GM12891 (cell line): Measurements from ENCODE around the gene GRM7.

ENCODE experiments used
- DNase-seq: peaks from one replicate; pipeline ENCODE4 v3.0.0; 2011; ENCODE audit warnings: low spot score; ENCODE audit not compliant: insufficient read length
- FAIRE-seq: peaks from 2 replicates; lab custom pipeline; 2011; peaks lifted over from hg19 to GRCh38; lab: Jason Lieb, UNC
- PAX5 ChIP-seq: IDR thresholded peaks from 2 replicates; pipeline ENCODE4 v1.6.1; 2011; ENCODE audit warnings: low read length, moderate library complexity, mild to moderate bottlenecking; ENCODE audit not compliant: insufficient read depth, severe bottlenecking
- POLR2A ChIP-seq: IDR thresholded peaks from 2 replicates; pipeline ENCODE4 v1.6.1; 2011; ENCODE audit warnings: low read depth, low read length, control low read depth
- POLR2AphosphoS5 ChIP-seq: IDR thresholded peaks from 2 replicates; pipeline ENCODE4 v1.6.1; 2011; ENCODE audit warnings: low read depth, low read length, control low read depth
- POU2F2 ChIP-seq: IDR thresholded peaks from 2 replicates; pipeline ENCODE4 v1.6.1; 2011; ENCODE audit warnings: low read depth, mild to moderate bottlenecking, control low read depth, low read length, moderate library complexity
- SPI1 ChIP-seq: IDR thresholded peaks from 2 replicates; pipeline ENCODE4 v1.6.1; 2011; ENCODE audit warnings: low read depth, low read length, control low read depth
- TAF1 ChIP-seq: IDR thresholded peaks from 2 replicates; pipeline ENCODE4 v1.6.1; 2011; ENCODE audit warnings: low read depth, low read length, control low read depth

The GRM7 gene

DNA sequence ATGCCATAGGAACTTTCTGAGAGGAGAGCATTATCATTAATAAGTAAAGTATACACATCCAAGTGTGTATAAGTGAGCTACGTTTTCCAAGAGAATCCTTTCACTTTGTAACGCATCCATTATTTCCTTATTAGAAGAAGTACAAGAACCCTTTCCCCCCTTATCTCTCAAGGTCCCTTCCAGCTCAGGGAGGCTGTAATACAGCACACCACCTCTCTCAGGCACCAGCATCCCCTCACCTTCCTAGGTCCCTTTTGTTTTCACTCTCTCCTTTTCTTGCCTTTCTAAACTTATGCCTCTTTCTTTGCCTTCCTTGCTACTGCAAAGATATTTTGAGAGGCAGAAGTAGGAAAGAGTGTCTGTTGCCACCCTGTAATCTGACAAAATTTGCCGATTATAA lies 446.0 kb downstream of the GRM7 start:
- no peak for DNase-seq
- FAIRE-seq, result no peak
- TF ChIP-seq POLR2A, result no peak
- TF ChIP-seq TAF1, result no peak

DNA sequence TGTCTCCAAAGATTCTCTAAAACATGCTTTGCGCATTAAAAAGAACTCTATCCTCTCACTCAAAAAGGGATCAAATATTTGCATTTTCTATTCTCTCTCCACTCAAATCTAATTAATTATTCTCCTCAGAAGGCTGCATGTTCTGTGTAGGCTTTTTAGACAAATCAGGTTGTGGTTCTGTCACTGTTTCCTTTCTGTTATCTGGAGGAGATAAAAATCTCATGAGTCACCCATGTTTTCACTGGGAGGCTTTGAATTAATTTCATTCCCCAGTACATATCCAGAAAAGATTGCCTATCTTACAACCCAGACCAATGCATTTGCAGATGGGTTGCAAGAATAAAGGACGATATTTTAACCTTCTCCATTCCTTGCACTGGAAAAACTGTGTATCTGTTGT lies 446.5 kb downstream of the GRM7 start:
- FAIRE-seq (no peak), DNase-seq (no peak)
- TF ChIP-seq SPI1 (no peak), PAX5 (no peak), POLR2A (no peak), TAF1 (no peak), POLR2AphosphoS5 (no peak), POU2F2 (no peak)

DNA sequence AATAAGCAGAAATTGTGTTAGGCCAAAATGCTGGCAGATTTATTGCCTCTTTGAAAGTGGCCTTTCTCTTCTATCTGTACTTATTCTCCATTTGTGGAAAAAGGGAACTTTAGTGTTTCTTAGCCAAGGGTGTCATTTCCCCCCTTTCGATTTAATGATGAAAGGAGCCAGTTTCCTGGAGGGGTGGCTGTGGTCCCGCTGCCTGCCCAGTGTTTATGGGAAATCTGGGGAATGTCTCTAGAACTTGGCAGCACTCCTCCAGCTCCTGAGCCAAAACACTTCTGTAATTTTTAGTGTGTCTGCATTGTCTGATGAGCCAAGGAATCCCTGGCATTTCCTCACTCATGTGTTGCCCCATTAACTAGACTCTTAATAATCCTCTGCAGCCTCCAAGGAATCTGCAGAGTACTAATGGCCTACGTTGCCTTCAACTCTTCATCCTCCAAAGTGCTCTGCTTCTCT lies 448.8 kb downstream of the GRM7 start:
- FAIRE-seq, result no peak
- DNase-seq, result no peak
- TF ChIP-seq POLR2A (no peak), POLR2AphosphoS5 (no peak), SPI1 (no peak), TAF1 (no peak), PAX5 (no peak), POU2F2 (no peak)

DNA sequence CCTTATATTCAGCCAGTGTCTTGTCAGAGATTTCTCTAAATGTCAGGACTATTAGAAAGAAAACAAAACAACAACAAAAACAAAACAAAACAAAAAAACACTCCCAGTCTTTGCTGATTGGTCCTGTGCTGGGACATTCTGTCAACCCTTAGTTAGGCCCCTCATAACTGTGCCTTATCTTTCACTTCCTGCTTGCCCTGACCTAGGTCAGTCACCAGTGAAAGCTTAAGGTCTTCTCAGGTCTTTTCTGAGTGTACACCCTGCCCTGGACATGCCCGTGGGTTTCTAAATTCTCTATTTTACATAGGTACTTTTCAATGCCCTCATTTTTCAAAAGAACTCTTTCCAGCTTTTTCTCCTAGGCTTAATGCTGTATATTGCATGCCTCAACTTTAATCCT lies 454.1 kb downstream of the GRM7 start:
- no peak for TF ChIP-seq PAX5
- no peak for TF ChIP-seq POLR2AphosphoS5
- TF ChIP-seq SPI1, result peak; percentile 33; the same call in 1 of the 2 replicates
- DNase-seq (no peak), FAIRE-seq (no peak)

DNA sequence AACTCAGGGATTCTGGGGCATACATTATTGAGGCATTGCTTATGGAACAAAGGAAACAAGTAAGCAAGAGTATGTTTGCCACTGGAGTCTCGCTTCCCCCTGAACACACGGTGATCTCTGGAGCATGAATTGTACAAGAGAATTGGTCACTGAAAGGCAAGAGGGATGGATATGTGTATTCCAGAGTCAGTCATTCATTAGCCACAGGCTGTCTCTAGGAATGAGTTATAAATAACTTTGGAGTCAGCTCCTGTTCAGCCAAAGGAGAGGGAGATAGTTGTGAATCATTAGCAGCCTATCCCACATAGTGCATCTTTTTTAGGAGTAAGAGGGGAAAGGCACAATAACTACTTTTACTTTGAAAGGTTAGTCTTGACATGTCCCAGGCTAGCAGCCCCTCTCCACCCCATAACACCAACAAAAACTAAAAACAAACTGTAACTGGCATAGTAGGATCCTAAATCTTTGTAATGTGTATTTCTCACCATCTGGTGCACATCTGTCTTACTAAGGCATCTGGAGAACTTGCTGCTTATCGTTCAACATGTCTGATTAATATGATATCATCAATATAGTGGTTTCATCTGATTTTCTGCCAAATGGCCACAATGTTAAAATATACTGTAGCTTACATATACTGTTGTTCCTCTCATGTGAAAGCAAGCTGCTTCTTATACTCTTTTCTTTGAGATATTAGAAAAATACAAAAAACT lies 462.2 kb downstream of the GRM7 start:
- FAIRE-seq, result no peak
- TF ChIP-seq POLR2AphosphoS5 (no peak), POU2F2 (no peak), POLR2A (no peak), SPI1 (no peak), TAF1 (no peak), PAX5 (no peak)

DNA sequence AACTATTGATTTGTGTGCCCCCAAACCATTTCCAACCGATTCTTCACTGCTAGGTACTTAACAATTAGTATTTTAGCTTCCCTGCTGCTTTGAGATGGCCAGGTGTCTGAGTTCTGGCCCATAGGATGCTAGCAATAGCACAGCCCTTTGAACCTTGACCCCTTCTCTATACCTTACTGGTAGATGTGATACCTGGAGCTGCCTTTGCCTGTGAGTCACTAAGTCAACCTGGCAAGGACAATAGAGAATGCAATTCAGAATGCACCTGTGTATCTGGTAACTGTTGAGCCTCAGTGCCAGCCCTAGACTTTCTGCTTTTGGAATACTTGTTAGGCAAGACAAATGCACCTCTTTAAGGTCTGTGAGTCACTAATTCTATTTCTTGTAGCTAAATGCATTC lies 467.4 kb downstream of the GRM7 start:
- FAIRE-seq (no peak), DNase-seq (no peak)
- TF ChIP-seq PAX5 (no peak), TAF1 (no peak), POLR2AphosphoS5 (no peak), POLR2A (no peak)

More for the DNA sequence above, 462.2 kb downstream of the GRM7 start:
- DNase-seq, result no peak

DNA sequence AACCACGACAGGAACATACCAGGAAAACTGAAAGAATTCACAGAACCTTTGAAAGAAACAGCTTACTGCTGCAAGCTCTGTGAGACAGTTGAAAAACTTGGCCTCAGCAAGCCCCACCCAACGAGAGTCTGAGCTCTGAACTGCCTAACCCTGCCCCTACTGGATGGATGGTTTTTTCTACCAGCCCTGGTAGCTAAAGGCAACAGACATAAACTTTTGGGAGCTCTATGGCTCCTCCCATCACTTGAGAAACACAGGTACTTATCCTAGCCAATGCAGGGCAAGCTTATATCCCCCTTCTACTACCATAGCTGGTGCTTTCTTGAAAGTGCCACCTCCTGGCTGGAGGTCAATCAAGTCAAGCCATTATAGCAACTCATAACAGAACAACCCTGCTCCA lies 471.8 kb downstream of the GRM7 start:
- FAIRE-seq (no peak), DNase-seq (no peak)
- TF ChIP-seq PAX5 (no peak), SPI1 (no peak), POU2F2 (no peak), TAF1 (no peak), POLR2A (no peak), POLR2AphosphoS5 (no peak)

DNA sequence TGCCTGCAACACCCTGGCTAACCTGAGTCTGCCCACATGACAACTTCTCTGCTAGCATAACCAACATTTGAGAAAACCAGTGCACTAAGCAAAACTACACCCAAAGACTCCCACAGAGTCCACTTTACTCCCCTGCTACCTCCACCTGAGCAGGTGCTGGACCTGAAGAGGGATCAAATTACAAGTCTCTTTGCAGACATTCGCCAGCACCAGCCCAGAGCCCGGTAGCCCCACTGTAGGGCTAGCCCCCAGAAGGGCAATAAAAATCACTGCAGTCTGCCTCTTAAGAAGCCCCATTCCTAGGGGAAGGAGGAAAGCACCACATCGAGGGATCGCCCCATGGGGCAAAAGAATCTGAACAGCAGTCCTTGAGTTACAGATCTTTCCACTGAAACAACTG lies 472.2 kb downstream of the GRM7 start:
- TF ChIP-seq TAF1, result no peak
- no peak for TF ChIP-seq POLR2A
- TF ChIP-seq PAX5, result no peak
- TF ChIP-seq POLR2AphosphoS5, result no peak
- TF ChIP-seq POU2F2, result no peak
- TF ChIP-seq SPI1, result no peak
- FAIRE-seq (no peak), DNase-seq (no peak)

DNA sequence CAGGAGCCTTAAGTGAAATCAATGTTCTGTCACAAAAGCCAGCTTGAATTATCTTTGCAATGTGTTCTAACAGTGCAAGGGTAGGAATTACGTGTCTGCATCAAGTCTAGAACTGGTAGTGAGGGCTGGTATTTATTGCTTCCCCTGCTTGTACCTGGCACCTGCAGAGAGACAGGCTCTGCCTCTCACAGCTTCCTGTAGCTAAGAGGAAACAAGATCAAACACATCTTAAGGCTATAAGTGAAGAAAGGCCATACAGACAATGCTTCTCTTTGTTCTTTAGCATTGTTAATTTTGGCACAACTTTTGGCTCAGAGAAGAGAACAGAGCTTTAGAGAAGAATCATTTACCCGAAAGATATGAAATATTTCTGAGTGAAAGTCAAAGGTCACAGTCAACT lies 479.9 kb downstream of the GRM7 start:
- DNase-seq (no peak), FAIRE-seq (no peak)
- no peak for TF ChIP-seq POLR2A

DNA sequence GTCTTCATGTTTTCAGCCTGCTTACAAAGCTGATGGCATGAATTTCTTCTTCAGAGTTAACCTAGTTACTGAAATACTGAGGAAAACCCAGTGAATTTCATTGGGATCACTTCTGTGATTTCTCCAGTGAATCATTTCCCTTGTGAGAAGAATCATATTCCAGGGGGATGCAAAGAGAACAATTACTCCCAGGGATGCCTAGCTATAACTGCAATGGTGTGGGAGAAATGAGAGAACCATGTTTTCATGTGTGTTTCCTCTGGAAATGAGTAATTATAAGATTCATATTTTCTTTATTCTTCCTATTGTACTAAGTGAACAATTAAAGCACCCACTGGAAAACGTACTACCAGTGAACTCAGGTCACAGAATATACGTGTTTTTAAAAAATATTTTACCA lies 485.4 kb downstream of the GRM7 start:
- no peak for DNase-seq
- no peak for FAIRE-seq
- TF ChIP-seq SPI1, result no peak
- TF ChIP-seq POLR2AphosphoS5, result no peak
- TF ChIP-seq POLR2A, result no peak

DNA sequence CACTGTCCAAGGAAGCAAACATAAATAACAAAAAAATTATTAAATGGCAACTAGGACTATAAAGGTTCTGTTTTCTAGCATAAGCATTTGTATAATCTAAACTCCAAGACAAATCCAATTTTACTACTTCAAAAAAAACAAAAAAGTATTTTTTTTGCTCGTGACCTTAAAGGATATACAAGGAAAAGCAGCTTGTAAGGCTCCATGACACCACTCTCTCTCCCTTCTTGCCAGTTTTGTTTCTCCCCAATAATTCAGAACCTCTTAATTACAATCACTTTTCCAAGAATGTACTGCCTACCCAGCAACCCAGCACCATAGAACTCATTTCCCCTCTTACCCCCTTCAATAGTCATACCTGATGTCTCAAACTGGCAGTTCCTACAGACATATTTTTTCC lies 496.2 kb downstream of the GRM7 start:
- no peak for FAIRE-seq
- TF ChIP-seq POLR2AphosphoS5, result no peak
- TF ChIP-seq POLR2A, result no peak
- TF ChIP-seq TAF1, result no peak
- TF ChIP-seq PAX5, result no peak
- no peak for TF ChIP-seq POU2F2
- no peak for TF ChIP-seq SPI1
- no peak for DNase-seq
